Stimulated activated CD4-positive, alpha-beta T cell treated with anti-CD3 and anti-CD28 coated beads, Interleukin-15, amount 100 ng/mL, for 48 hours (primary cell): ENCODE data around the gene KCTD8.
"Not testable (repeated sequence)": the region's sequence is repeated elsewhere in the genome, so short reads cannot be mapped to it uniquely, and the experiment has no call there.

Experiments
- DNase-seq, 2 donors: peaks; one replicate each; pipeline ENCODE4 v3.0.0-alpha.2; 2020; ENCODE audit warnings: low read depth in 2 of 2

Gene KCTD8

DNA sequence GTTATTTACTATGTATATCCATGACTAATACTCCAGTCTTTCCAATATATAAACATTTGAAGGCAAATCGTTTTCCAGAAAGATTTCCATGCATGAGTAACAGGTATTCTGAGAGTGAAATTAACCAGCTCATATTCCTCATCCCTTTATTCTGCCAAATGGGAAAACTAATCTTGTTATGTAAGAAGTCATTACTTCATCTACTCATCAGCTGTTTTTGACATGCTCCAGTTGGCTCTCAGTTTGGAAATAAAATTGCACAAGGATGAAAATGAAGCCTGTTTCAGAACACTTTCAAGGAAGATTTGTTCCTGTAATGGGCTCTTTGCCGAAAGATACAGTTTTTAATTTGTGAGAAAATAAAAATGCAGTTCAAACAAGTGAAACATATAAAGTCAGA is 121.9 kb downstream of the KCTD8 start:
- DNase-seq: no peak

- DNase-seq: no peak
Measured at GRCh38 chr4:44320833-44321232, 127.8 kb downstream of the KCTD8 start.

- no peak for DNase-seq
Measured at GRCh38 chr4:44319129-44319528, 129.5 kb downstream of the KCTD8 start.

- DNase-seq: no peak
Measured at GRCh38 chr4:44313702-44314101, 134.9 kb downstream of the KCTD8 start.

DNA sequence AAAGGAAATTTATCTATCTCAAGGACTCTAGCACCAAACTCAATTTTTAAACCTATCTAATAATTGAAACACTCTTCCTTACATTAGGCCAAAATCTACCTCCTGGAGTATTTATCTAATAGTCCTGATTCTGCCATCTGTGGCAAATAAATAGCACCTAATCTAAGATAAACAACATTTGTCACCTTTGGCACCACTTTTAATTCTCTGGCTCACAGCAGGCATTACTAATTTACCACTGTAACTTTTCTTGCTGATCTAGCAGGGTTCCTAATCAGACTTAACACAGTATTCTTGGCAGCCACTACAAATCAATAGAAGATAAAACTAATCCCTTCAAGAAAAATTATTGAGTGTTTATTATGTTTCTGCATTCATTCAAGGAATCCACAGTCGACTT is 161.1 kb downstream of the KCTD8 start:
- no peak for DNase-seq

DNA sequence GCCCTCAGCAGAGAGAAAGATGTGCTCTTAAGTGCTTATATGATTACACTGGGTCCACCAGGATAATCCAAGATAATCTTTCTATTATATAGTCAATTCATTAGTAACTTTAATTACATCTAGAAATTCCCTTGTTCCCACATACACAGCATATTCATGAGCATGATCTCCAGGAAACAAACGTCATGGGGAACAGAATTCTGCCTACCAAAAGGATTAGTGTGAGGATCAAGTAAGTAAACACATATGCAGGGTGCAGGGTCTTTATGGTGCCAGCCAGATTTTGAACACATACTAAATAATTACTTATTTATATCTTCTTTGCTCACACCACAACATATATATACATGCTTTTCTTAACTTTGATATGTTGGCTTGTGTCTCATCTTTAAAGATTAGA is 169.1 kb downstream of the KCTD8 start:
- no peak for DNase-seq

GRCh38 chr4:44279066-44279465 is 169.5 kb downstream of the KCTD8 start:
- DNase-seq: no peak

- no peak for DNase-seq
Measured at GRCh38 chr4:44257461-44257860, 191.1 kb downstream of the KCTD8 start.

- DNase-seq: no peak
Measured at GRCh38 chr4:44256414-44256813, 192.2 kb downstream of the KCTD8 start.

DNA sequence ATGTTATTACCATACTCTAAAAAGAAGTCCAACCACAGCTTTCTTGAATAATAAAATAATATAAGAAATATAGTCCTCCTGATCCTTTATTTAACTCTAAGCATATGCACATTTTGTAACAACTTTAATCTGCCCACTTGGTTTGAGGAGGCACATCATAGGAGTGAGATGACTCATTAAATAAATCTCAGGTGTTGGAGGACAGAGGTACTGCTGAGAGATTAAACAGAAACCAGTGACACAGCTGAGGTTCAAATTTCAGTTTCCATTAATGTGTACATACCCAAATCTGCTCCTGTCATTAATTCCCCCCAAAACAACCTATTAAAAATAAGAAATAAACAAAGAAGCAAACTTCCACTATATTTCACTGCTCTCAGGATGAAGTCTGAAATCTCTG is 211.0 kb downstream of the KCTD8 start:
- DNase-seq: no peak

- DNase-seq: no peak
Measured at GRCh38 chr4:44235897-44236296, 212.7 kb downstream of the KCTD8 start.

DNA sequence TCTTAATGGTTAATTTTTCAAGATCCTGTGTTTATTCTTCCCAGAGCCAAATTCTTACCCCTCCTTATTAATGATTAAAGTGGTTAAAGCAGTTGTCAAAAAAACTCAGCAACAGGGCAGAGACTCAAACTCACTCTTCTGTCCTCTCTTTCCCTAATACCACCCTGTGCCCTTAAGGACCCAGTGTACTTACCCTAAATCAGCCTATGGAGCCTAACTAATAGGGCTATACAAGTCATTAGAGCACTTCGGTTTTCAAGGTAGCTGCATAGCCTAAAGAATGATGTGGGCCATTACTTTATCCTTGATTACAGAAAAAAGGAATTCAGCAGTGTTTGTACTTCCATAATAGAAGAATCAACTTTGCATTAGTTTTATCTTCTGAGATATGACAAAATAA is 216.3 kb downstream of the KCTD8 start:
- no peak for DNase-seq

DNA sequence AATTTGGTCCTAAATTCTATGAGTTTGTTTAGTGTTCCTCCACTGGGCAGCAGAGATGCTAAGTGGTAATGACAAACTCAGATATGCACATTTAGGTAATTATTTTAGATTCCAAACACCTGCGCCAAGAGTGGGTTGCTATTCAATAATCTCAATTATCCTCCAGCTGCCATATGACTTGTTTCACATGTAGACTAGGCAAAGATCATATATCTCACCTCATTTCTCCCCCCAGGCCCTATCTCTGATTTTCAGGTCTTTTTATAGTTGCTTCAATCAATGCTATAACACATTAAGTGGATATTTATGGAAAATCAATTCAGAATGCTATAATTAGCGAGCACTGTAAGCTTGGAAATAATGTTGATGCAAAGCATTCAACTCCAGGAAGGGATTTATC is 217.6 kb downstream of the KCTD8 start:
- DNase-seq: no peak

- DNase-seq: no peak
Measured at GRCh38 chr4:44228326-44228725, 220.3 kb downstream of the KCTD8 start.

DNA sequence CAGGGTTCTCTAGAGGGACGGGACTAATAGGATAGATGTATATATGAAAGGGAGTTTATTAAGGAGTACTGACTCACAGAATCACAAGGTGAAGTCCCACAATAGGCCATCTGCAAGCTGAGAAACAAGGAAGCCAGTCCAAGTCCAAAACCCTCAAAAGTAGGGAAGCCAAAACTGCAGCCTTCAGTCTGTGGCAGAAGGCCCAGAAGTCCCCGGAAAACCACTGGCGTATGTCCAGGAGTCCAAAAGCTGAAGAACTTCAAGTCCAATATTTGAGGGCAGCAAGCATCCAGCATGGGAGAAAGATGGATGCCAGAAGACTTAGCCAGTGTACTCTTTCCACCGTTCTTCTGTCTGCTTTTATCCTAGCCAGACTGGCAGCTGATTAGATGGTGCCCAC is 227.2 kb downstream of the KCTD8 start:
- DNase-seq: no peak

DNA sequence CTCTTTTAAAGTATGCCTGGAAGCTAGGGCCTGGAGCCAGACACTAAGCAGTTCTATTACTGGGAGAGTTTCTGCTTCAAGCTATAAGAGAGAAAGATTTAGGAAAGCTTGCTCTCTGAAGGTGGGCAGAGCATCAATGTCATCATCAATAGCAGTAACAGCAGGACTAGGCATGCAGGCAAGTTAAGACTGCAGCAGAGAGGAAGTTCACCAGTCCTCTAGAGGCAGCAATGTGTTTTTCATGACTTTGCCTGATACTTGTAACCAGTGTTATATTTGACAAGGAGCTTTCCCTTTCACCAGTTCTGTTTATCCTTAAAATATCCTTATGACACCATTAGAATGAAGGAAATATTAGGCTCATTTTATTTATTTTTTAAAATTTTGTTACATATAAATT is 237.9 kb downstream of the KCTD8 start:
- no peak for DNase-seq

GRCh38 chr4:44196796-44197195 is 251.8 kb downstream of the KCTD8 start:
- DNase-seq: no peak

- DNase-seq: no peak
Measured at GRCh38 chr4:44194365-44194764, 254.2 kb downstream of the KCTD8 start.

DNA sequence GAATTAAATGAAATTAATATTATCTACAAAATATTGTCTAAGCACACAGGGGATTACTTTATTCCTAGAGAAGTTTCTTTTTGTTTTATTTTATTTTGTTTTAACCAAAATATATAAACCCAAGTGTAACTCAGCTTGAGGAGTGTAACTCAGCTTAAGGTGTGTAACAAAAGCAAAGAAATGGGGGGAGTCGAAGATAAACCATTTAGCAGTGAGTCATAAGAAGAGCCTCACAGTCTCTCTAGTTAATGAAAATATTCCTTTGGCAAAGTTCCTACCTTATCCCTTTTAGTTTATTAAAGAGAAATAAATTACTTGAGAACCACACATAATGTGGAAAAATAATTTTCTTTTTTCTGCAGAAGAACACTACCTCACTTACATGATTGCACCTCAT is 261.8 kb downstream of the KCTD8 start:
- DNase-seq: no peak

DNA sequence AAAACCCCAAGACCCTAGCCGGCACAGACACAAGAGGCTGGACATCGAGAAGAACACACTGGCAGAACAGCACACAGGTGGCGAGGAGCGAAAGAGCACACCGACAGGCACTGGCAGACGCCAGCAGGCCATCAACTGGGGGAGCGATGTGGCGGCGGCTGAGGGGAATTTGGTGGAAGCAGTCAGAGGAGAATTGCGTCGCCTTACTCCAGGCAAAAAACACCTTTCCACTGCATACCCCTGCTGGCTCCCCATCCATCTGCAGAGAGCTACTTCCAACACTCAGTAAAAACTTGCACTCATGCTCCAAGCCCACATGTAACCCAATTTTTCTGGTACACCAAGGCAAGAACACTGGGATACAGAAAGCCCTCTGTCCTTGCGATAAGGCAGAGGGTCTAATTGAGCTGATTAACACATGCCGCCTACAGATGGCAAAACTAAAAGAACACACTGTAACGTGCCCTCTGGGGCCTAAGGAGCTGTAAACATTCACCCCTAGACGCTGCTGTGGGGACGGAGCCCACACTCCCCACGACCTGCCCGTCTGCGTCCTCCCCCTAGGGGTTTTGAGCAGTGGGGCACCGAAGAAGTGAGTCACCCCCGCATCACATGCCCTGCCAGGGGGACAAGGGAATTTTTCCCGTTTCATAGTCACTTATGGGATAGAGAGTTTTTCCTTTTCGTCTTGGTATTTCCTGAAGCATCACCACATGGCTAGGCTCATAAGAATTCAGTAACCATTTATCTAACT is 262.3 kb downstream of the KCTD8 start:
- no peak for DNase-seq

DNA sequence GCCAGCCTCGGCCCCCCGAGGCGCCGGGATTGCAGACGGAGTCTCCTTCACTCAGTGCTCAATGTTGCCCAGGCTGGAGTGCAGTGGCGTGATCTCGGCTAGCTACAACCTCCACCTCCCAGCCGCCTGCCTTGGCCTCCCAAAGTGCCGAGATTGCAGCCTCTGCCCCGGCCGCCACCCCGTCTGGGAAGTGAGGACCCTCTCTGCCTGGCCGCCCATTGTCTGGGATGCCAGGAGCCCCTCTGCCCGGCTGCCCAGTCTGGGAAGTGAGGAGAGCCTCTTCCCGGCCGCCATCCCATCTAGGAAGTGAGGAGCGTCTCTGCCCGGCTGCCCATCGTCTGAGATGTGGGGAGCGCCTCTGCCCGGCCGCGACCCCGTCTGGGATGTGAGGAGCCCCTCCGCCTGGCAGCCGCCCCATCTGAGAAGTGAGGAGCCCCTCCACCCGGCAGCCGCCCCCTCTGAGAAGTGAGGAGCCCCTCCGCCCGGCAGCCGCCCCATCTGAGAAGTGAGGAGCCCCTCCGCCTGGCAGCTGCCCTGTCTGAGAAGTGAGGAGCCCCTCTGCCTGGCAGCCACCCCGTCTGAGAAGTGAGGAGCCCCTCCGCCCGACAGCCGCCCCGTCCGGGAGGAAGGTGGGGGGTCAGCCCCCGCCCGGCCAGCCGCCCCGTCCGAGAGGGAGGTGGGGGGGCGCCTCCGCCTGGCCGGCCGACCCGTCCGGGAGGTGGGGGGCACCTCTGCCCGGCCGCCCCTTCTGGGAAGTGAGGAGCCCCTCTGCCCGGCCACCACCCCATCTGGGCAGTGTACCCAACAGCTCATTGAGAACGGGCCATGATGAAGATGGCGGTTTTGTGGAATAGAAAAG is 266.9 kb downstream of the KCTD8 start:
- DNase-seq: not testable (repeated sequence)

- DNase-seq: not testable (repeated sequence)
Measured at GRCh38 chr4:44167766-44168165, 280.8 kb downstream of the KCTD8 start.

DNA sequence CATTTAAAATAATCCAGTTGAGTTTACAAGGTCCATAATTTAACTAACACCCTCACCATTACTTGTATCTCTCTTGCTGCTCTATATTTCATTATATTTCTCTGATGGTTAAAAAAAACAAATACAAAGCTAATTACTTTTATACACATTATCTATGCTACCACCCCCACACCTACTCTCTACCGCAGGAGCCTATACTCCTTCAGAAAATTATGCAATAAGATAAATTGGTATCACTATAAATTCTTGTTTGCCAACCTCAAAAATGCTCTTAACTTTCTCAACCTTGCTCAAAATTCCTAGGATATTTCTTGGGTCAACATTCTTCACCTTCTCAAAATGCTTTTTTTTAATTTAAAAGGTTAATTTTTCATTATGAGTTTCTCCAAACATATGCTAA is 282.7 kb downstream of the KCTD8 start:
- DNase-seq: no peak
